Effector memory CD4-positive, alpha-beta T cell (primary cell): ENCODE measurements around the gene DAPK3.
"Not testable (repeated sequence)": the region's sequence is repeated elsewhere in the genome, so short reads cannot be mapped to it uniquely, and the experiment has no call there.

Source experiments
- DNase-seq, 3 donors: peaks; one replicate each; pipeline ENCODE4 v3.0.0-alpha.2; 2020
- H3K27ac ChIP-seq: 2 replicates; pipeline ENCODE4 v1.7.0; 2013; ENCODE audit warnings: mild to moderate bottlenecking, low read length, moderate library complexity; ENCODE audit not compliant: insufficient read depth, poor library complexity, severe bottlenecking
- H3K27me3 ChIP-seq: replicated peaks from 2 replicates; pipeline ENCODE4 v1.7.0; 2013; ENCODE audit warnings: mild to moderate bottlenecking, low read length; ENCODE audit not compliant: insufficient read depth, control insufficient read depth, poor library complexity, severe bottlenecking
- H3K36me3 ChIP-seq: 2 replicates; pipeline ENCODE4 v1.7.0; 2013; ENCODE audit warnings: mild to moderate bottlenecking, low read length, moderate library complexity; ENCODE audit not compliant: control insufficient read depth, insufficient read depth
- H3K4me1 ChIP-seq: 2 replicates; pipeline ENCODE4 v1.7.0; 2013; ENCODE audit warnings: low read length, mild to moderate bottlenecking; ENCODE audit not compliant: control insufficient read depth, insufficient read depth, poor library complexity, severe bottlenecking
- H3K4me3 ChIP-seq: 2 replicates; pipeline ENCODE4 v1.7.0; 2013; ENCODE audit warnings: low read length, low read depth, mild to moderate bottlenecking; ENCODE audit not compliant: insufficient read depth, poor library complexity, severe bottlenecking
- H3K9me3 ChIP-seq: 2 replicates; pipeline ENCODE4 v1.7.0; 2013; ENCODE audit warnings: mild to moderate bottlenecking, low read length, moderate library complexity; ENCODE audit not compliant: control insufficient read depth

DAPK3 gene

DNA sequence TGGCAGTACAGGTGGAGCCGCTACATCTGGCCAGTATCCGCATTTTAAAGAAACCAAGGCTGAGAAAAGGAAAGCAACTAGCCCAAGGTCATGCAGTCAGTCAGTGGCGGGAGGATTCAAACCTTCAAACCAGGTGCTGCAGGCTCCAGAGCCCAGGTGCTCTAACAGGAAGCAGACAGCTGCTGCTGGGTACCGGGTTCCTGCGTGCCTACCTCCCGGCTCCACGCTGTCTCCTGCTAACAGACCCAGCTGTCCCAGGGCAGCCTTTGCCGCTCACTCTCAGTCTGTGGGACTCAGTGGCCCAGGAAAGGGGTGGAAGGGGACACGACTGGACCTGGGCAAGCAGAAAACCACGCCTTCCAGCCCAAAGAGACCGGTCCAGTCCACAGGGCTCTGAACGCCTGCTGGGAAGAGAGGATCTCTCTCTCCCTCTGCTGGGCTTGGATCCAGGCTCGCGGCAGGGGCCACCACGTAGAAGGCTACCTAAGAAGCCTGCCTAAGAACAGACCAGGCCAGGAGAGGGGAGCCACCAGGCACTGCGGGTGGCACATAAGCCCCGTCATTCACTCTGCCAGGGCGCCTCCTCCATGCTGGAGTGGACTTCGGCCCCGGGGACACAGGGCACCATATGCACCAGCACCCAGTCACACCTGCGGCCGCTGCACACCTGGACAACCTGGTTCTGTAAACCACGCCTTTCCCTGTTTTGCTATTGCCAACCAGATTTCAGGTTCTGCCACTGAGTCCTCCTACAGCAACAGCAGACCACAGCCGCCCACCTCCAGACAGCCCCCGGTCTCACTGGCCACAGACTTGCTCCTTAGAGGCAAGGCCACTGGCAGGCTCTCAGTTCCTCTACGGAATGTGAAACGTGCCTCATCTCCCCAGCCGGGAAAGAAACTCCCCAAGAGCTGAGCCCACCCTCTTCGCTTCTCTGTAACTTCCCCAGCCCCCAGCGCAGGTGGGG is 4.6 kb downstream of the DAPK3 start:
- no peak overlapping the region for H3K27ac ChIP-seq
- no peaks in the 10 kb centered on the region for H3K27me3 ChIP-seq
- no peak for DNase-seq
- H3K36me3 ChIP-seq: peaks cover 42% of the 10 kb centered on the region
- no peaks in the 10 kb centered on the region for H3K9me3 ChIP-seq
- H3K4me3 ChIP-seq: no peak overlapping the region
- peaks cover 13% of the 10 kb centered on the region for H3K4me1 ChIP-seq

DNA sequence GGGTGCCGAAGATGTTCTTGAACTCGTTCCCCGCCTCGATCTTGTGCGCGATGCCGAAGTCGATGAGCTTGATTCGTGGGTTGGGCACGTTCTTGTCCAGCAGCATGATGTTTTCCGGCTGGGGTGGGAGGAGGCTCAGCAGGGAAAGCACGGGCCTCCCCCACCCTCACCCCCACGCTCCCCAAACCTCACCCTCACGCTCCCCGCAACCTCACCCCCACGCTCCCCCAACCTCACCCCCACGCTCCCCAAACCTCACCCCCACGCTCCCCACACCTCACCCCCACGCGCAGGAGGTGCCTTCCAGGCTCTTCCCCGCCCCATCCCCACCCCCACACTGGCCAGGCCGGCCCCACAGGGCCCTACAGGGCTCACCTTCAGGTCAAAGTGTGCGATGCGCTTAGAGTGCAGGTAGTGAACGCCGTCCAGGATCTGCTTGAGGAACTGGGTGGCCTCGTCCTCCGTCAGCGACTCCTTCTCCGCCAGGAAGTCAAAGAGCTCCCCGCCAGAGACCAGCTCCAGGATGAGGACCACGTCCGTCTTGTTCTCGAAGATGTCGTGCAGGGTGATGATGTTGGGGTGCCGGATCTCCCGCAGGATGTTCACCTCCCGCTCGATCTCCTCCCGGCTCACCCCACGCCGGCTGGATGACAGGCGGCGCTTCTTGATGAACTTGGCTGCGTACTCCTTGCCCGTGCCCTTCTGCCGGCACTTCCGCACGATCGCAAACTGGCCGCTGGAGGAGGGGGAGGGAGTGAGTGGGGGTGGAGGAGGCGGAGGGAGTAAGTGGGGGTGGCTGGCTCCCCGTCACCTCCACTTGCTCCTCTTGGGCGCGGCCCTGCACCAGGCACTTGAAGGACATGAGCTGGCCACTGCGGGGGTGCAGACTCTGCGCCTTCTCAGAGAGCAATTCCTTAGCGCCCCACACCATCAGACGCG is 6.4 kb downstream of the DAPK3 start:
- Histone ChIP-seq H3K36me3 (peaks cover 60% of the 10 kb centered on the region), H3K27ac (no peak overlapping the region), H3K4me1 (no peaks in the 10 kb centered on the region), H3K4me3 (no peak overlapping the region), H3K9me3 (no peaks in the 10 kb centered on the region), H3K27me3 (no peaks in the 10 kb centered on the region)
- no peak for DNase-seq

DNA sequence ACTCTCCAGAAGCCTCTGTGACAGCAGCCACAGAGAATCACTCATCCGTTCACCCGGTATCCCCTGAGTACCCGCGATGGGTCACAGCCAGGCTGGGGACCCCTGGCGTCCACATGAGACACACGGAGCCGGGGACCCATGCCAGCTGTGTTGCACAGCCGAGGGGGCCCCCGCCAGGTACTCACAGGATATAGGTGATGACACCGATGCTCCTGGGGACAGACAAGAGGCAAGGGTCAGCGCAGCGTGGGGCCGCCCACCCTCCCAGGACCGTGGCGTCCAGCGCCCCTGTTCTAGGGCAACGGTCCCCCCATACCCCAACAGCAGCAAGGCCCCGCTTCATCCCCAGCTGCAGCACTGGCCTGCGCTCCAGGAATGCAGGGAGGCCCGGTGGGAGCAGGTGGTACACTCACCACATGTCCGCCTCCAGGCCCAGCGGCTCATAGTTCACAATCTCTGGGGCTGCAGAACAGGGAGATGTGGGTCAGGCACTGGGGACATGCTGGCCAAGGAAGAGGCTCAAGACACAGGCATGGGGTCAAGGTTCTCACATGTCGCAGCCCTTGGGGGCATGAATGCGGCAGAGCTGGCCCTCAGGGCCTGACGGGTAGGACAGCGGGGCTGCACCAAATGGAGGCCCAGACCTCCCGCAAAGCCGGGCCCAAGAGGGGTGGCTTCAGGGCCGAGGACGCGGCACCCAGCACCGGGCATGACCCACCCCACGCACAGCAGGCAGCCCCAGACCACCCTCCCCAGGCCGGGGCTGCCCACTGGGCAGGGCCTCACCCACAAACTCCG is 7.2 kb downstream of the DAPK3 start:
- Histone ChIP-seq H3K9me3 (no peaks in the 10 kb centered on the region), H3K27me3 (no peaks in the 10 kb centered on the region), H3K4me3 (no peak overlapping the region), H3K36me3 (peaks cover 66% of the 10 kb centered on the region), H3K4me1 (no peaks in the 10 kb centered on the region), H3K27ac (no peak overlapping the region)
- no peak for DNase-seq

DNA sequence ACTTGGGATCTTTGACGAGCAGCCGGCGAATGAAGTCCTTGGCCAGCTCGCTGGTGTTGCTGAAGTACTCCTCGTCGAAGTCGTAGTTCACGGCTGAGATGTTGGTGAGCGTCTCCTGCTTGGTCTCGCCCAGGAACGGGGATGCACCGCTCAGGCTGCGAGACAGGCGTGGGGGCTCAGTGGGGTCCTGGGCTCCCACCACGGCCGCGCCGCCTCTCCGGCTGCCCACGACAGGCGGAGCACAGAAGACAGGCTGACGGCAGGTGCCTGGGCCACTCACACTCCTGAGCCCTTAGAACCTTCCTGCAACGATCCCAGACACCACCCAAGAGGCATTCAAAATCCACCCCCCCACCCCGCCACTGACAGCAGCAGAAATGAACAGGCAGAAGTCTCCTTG is 9.9 kb downstream of the DAPK3 start:
- Histone ChIP-seq H3K27me3 (no peaks in the 10 kb centered on the region), H3K9me3 (no peaks in the 10 kb centered on the region), H3K36me3 (peaks cover 65% of the 10 kb centered on the region), H3K4me3 (no peak overlapping the region), H3K4me1 (no peaks in the 10 kb centered on the region), H3K27ac (no peak overlapping the region)
- no peak for DNase-seq

DNA sequence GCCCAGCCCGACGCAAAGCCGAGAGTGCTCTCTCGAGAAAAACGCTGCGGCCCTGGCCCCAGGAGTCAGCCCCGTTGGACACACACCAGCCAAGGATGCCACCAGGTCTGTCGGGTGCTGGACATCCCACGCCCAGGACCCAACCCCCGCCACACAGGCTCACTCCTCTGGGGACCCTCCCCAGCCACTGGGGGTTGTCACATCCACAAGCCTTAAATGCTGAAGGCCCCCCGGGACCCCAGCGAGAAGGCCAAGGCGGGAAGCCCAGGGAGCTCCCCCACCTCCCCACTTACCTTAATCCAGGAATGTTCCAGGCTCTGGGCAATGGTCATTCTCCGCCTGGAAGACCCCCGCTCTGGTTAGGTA is 11.2 kb downstream of the DAPK3 start:
- no peaks in the 10 kb centered on the region for H3K9me3 ChIP-seq
- no peaks in the 10 kb centered on the region for H3K4me1 ChIP-seq
- no peak overlapping the region for H3K27ac ChIP-seq
- H3K27me3 ChIP-seq: no peaks in the 10 kb centered on the region
- H3K4me3 ChIP-seq: no peak overlapping the region
- DNase-seq: no peak
- H3K36me3 ChIP-seq: peaks cover 56% of the 10 kb centered on the region

DNA sequence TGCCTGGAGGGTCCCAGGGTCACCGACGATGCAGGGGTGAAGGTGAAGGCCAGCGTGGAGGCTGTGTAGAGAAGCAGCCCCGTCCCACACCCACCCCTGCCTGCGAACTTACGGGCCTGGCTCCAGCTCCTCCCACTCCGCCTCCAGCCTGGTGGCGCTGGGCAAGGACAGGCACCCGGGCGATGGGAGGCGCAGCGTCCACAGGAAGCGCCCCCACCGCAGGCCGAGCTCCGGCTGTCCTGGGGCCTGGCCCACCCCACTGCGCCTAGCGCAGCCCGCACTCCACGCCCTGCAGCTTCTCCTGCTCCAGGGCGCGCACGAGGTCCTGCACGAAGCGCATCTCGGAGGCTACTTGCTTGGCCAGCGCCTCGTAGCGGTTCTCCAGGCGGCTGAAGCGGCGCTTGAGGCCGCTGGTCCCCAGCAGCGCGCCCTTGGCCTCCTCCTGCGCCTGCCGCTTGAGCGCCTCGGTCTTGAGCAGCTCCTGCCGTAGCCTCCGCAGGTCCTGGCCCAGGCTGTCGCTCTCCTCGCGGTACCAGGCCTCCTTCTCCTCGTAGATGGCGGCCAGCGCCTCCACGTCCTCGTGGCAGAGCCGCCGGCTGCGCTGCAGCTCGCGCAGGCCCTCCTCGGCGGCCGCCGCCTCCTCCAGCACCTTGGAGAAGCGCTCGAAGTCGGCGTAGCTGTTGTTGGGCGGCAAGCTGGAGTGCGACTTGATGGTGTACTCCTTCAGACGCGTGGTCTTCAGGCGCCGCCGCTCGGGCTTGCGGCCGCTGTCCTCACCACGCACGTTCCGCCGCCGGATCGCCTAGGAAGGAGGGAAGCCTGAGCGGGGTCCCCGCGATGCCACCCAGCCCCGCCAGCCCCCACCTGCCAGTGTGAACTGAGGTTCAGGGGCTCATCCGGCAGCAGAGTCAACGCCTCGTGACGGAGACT is 11.8 kb downstream of the DAPK3 start:
- Histone ChIP-seq H3K4me3 (no peak overlapping the region), H3K36me3 (peaks cover 51% of the 10 kb centered on the region), H3K9me3 (no peaks in the 10 kb centered on the region), H3K27me3 (no peaks in the 10 kb centered on the region), H3K4me1 (no peaks in the 10 kb centered on the region), H3K27ac (no peak overlapping the region)
- DNase-seq: no peak

DNA sequence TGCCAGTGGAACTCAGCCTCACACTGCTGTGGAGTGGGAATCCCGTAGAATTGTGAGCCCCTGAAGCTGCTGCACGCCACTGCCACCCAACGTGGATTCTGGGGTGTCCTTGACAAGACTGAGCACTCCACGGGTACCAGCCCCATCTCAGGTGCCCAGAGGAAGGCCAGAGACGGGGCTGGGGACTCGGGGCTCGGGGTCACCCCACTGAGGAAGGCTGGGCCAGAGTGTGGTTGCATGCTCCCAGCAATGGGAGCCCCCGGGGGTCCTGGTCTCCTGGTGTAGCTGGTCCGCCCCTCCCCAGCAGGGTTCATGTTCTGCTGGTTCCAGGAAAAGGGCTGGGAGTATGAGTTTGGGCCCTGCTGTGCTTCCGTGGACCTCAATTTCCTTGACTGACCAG is 15.2 kb downstream of the DAPK3 start:
- peaks cover 28% of the 10 kb centered on the region for H3K36me3 ChIP-seq

DNA sequence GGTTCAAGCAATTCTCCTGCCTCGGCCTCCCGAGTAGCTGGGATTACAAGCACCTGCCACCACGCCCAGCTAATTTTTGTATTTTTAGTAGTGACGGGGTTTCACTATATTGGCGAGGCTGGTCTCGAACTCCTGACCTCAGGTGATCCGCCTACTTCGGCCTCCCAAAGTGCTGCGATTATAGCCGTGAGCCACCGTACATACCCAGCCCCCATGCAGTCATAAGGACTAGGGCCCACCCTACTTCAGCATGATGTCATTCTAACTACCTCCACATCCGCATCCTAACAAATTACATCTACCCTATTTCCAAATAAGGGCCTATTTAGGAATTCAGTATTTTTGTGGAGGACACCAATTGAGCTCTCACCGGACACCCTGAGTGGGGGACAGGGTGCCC is 15.6 kb downstream of the DAPK3 start:
- not testable (repeated sequence) for DNase-seq, H3K4me1 ChIP-seq, H3K27ac ChIP-seq, H3K4me3 ChIP-seq, H3K9me3 ChIP-seq, H3K27me3 ChIP-seq
- H3K36me3 ChIP-seq: peaks cover 23% of the 10 kb centered on the region

More for the DNA sequence above, 15.2 kb downstream of the DAPK3 start:
- Histone ChIP-seq H3K4me3 (no peak overlapping the region), H3K4me1 (no peaks in the 10 kb centered on the region), H3K27me3 (no peaks in the 10 kb centered on the region), H3K27ac (no peak overlapping the region), H3K9me3 (no peaks in the 10 kb centered on the region)
- no peak for DNase-seq

DNA sequence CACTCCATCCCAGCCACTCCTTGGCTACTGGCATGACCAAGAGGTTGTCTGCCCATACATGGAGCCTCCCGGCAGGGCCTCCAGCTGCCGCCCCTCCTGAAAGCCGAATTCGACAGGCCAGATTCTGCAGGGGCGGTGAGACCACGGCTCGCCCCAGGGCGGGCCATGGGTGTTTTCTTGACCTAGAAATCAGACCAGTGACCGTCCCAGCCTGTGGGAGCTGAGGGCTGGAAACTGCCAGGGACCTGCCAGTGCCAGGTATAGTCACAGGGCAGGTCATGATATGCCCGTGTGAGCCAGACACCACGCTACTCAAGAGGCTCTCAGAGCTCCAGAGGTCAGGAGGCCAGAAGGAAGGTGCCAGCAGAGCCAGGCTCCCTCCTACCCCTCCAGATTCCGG is 16.8 kb downstream of the DAPK3 start:
- Histone ChIP-seq H3K4me1 (no peaks in the 10 kb centered on the region), H3K9me3 (no peaks in the 10 kb centered on the region), H3K27me3 (no peaks in the 10 kb centered on the region), H3K36me3 (peaks cover 12% of the 10 kb centered on the region), H3K4me3 (no peak overlapping the region), H3K27ac (no peak overlapping the region)
- DNase-seq: no peak
